Measurements from ENCODE around the gene CEP44. TPM values are rescaled to one million over a fixed set of nuclear protein-coding genes. Genes with fewer than 3 reads are reported as not detected.

CEP44 gene
- total and polyA plus RNA-seq, 10 of the 15 experiments (the other 5 are each of a cell fraction or from before 2014, with no cell fraction given): 7.6 to 19.8 (median 14.2) TPM

GRCh38 chr4:174307694-174308093, 24.0 kb downstream of the CEP44 start:
- Histone ChIP-seq H3K4me3 (no peak overlapping the region), H2AFZ (ENCODE audit: control insufficient read depth, low read depth, low read length) (no peak overlapping the region), H3K27ac (ENCODE audit: control insufficient read depth, insufficient read depth) (no peak overlapping the region), H4K20me1 (ENCODE audit: control insufficient read depth, insufficient read depth) (no peaks in the 10 kb centered on the region), H3K4me1 (ENCODE audit: control insufficient read depth, insufficient read depth, low read length) (no peaks in the 10 kb centered on the region; the same call in 1 of the 2 replicates), H3K36me3 (ENCODE audit: control insufficient read depth in 2 of 2, insufficient read depth in 2 of 2, low read length in 1 of 2) (peaks cover 0 to 5% of the 10 kb centered on the region in 2 experiments; a peak in 1 of 4 replicates), H3K79me2 (ENCODE audit: control insufficient read depth, insufficient read depth, low read length) (no peaks in the 10 kb centered on the region), H3K4me2 (ENCODE audit: control insufficient read depth, insufficient read depth) (no peak overlapping the region), H3K9ac (ENCODE audit: control insufficient read depth, insufficient read depth, low read length) (no peak overlapping the region), H3K9me3 (replicated peaks; ENCODE audit: control insufficient read depth, insufficient read depth, low read length) (no peaks in the 10 kb centered on the region), H3K27me3 (replicated peaks in 1 of 2; ENCODE audit: control insufficient read depth in 2 of 2, insufficient read depth in 2 of 2, low read length in 1 of 2) (no peaks in the 10 kb centered on the region)
- 28% methylated on average over 4 of the region's 4 CpGs for WGBS (ENCODE audit: insufficient coverage, insufficient replicate concordance, low lambda C conversion rate, missing lambda C conversion rate)
- RAD21 ChIA-PET (ENCODE audit: unreplicated experiment): no interaction called here
- POLR2A ChIA-PET: no interaction called here
- intact Hi-C loops (cut with micrococcal nuclease; ENCODE audit: unreplicated experiment): no loop called here
- in situ Hi-C loops (cut with MboI): loop anchor here (25.0 kb wide), 1 partner anchor 795 kb away; no protein-coding TSS in a partner anchor
- CTCF ChIA-PET: interaction anchor here (2.1 kb wide), 1 partner anchor 12 kb away, joined by 4 read pairs; no protein-coding TSS in a partner anchor
- TF ChIP-seq EP300 (IDR thresholded peaks at IDR 0.05; ENCODE audit: borderline replicate concordance in 1 of 2, control insufficient read depth in 1 of 2, low read depth in 2 of 2, low read length in 2 of 2) (no peak), ATF3 (IDR thresholded peaks at IDR 0.05; ENCODE audit: borderline replicate concordance, extremely low read depth, low read depth, low read length) (no peak), BHLHE40 (IDR thresholded peaks at IDR 0.05; ENCODE audit: borderline replicate concordance in 1 of 2, low read depth in 2 of 2, low read length in 1 of 2) (peak; percentile 64 to 70; a peak in 3 of 4 replicates), SMAD1 (IDR thresholded peaks at IDR 0.05; ENCODE audit: low read depth, partially characterized antibody) (no peak), MLLT1 (IDR thresholded peaks at IDR 0.05) (no peak), RUNX3 (IDR thresholded peaks at IDR 0.05; ENCODE audit: low read length) (peak; percentile 27; the same call in 1 of the 2 replicates), JUNB (IDR thresholded peaks at IDR 0.05) (0 out of 2 replicates have a peak, but pooled peaks have one; percentile 14), HDAC2 (IDR thresholded peaks at IDR 0.05) (no peak), CBX5 (IDR thresholded peaks at IDR 0.05; ENCODE audit: low read depth) (no peak), CHD2 (IDR thresholded peaks at IDR 0.05; ENCODE audit: borderline replicate concordance, low read depth, low read length) (no peak)
- SMC1A ChIA-PET (ENCODE audit: uncharacterized antibody, unreplicated experiment): no interaction called here
- no TSS peak for BruUV-seq (replicated peaks)
- peak; percentile 59 for FAIRE-seq
- DNase-seq (ENCODE audit: low read depth, low spot score): no peak
- ATAC-seq: peak; percentile 56
